GM18519 (cell line): ENCODE results near the gene MRPL2.
"Not testable (repeated sequence)": the region's sequence is repeated elsewhere in the genome, so short reads cannot be mapped to it uniquely, and the experiment has no call there.

Experiments
- ATAC-seq: cut with Tn5 transposase; IDR thresholded peaks from one replicate; pipeline ENCODE4 v1.9.1; 2021; ENCODE audit warnings: mild to moderate bottlenecking, moderate library complexity; ENCODE audit not compliant: unreplicated experiment, low FRiP score

The MRPL2 gene

GRCh38 chr6:43053545-43054205 is 5.6 kb downstream of the MRPL2 start, which contains the start of gene CUL7:
Gene CUL7 (minus strand): TSS chr6:43053851. CDS start chr6:43052788, 1,063 bp downstream.
- peak; percentile 72 for ATAC-seq

- no peak for ATAC-seq
Measured at GRCh38 chr6:43052842-43053544, 6.2 kb downstream of the MRPL2 start.

- ATAC-seq, result no peak
Measured at GRCh38 chr6:43052225-43052841, 6.9 kb downstream of the MRPL2 start.

DNA sequence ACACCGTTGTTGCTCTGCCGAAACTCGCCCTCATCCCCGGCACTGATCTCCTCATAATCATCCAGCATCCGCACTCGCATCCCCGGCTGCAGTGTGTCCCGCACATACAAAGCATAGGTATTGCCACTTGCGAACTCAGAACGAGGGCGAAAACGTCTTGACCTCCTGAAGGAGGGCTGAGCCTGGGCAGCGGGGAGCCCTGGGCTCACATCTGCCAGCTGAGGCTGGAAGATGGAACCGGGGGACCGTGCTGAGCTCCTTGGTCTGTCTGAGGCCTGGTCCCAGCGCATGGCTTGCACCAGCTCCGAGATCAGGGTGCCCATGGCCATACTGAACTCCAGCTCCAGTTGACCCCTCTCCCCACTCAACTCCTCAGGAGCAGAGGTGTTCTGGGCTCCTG is 8.3 kb downstream of the MRPL2 start:
- no peak for ATAC-seq

GRCh38 chr6:43047998-43048397 is 11.2 kb downstream of the MRPL2 start:
- no peak for ATAC-seq

DNA sequence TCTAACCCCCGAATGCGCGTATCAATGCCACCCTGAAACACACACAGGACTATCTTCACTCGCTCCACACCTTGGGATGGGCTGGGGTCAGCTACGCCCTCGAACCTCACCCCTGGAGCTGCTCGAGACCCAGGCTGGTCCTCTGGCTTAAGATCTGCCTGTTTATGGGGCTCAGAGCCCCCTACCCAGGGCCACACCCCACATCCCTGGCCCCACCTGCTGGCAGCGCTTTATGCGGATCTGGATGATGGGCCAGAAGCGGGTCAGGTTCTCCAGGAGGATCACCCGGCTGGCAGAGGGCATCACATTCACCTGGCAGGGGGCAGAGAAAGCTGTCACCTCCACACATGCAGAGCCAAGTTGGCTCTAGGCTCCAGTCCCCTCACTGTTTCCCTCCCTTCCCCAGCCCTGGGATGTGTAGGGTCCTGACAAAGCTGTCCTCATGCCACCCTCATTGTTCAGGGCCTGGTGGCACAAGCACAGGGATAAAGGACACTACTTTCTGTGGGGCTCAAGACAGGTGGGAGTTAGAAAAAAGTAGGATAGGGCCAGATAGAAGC is 13.8 kb downstream of the MRPL2 start:
- no peak for ATAC-seq

- no peak for ATAC-seq
Measured at GRCh38 chr6:43043310-43043709, 15.9 kb downstream of the MRPL2 start.

DNA sequence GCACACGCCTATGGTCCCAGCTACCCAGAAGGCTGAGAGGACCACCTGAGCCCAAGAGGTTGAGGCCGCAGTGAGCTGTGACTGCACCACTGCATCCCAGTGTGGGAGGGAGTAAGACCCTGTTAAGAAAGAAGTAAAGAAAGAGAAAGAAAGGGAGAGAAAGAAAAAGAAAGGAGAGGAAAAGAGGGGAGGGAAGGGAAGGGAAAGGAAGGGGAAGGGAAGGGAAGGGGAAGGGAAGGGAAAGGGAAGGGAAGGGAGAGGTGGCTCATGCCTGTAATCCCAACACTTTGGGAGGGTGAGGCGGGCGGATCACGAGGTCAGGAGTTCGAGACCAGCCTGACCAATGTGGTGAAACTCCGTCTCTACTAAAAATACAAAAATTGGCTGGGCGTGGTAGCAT is 17.8 kb downstream of the MRPL2 start:
- ATAC-seq, result not testable (repeated sequence)

DNA sequence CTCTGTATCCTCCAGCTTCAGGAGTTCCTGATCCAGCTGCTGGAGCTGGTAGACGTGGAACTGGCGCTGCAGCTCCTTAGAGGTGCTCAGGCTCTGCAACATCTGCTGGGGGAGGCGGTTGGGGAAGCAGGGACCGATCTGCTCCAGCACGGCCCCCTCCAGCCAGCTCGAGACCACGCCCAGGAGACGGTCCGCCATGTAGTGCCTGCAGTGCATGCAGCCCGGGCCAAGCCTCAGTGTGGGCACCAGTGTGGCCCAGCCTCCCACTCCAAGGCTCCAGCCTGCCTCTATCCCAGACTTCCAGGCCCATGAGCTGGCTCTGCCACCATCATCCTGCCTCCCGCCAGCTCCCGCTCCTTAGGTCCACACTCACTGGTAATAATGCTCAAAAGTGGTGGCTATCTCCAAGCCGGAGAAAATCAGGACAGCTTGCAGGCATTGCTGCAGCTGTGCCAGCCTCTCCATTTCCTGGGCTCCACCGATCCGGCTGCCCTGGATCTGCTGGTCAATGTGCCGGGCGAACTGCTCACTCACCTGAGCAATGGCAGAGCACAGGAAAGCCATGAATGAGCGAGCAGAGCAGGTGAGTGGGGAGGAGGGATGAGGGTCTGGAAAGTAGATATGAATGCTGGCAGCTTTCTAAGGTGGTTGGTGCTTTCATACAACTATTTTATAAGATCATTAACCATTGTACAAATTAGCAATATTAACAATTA is 18.5 kb downstream of the MRPL2 start:
- no peak for ATAC-seq

DNA sequence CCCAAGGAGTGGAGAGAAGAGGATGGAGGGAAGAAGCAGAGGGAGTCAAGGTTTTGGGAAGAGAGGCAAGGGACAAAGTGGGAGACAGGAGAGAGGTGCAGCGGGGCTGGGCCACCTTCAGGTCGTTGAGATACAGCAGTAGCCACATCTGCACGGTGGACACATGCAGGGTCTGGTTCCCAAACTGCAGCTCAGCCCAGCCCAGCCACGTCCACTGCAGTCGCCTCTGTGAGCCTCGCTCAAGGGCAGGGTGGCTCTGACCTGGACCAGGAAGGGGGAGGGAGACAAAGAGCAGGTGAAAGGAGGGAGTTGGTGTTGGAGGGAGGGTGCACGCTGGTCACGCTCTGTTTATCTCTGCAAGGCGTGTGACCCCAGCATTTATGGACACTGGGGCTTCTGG is 20.5 kb downstream of the MRPL2 start:
- ATAC-seq, result no peak

DNA sequence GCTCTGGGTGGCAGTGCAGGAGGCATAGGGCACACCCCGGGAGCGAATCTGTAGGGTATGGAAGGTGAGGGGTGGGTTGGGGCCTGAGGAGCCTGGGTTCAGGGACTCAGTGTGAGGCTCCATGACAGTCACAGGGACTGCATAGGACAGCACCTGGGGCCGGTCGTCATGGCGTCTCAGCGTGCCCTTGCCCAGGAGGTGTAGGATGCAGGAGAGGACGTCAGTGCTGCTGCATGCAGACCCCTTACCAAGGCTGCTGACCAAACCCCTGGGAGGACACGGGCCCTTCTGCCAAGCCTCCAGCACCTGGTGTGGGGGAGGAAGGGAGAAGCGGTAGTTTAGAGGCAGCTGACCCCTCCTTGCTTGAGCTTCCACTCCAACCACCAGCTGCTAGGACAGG is 21.5 kb downstream of the MRPL2 start:
- no peak for ATAC-seq

DNA sequence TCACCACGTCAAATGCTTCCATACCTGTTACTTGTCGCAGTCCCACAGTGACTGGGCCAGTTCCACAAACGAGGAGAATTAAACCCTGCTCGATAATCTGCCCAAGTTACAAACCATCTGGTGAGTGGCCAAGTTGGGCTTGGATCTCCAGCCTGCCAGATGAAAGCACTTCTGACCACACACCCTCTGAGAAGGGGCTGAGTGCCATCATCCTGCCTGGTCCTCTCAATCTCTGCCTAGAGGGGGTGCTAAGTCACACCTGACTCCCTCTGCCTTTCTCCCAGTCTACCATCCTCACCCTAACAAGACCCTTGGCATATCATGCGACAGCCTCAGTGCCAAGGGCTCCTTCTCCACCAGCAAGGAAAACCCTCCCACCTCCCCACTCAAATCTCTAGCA is 22.0 kb downstream of the MRPL2 start:
- ATAC-seq, result no peak

DNA sequence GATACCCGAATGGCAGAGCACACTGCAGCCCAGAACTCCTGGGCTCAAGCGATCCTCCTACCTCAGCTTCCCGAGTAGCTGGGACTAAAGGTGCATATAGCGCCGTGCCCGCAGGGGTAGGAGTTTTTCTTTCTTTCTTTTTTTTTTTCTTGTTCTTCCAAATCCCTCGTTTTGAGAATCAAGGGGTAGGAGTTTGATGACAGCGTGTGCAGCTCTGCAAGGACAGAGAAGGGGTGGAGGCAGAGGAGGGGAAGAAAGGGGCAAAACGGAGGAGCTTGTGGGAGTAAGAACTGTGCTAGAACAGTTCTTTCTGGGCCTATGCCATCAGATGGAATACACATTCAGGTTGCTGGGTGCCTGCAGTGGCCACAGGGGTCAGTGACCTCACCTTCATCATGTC is 22.5 kb downstream of the MRPL2 start:
- ATAC-seq, result no peak

DNA sequence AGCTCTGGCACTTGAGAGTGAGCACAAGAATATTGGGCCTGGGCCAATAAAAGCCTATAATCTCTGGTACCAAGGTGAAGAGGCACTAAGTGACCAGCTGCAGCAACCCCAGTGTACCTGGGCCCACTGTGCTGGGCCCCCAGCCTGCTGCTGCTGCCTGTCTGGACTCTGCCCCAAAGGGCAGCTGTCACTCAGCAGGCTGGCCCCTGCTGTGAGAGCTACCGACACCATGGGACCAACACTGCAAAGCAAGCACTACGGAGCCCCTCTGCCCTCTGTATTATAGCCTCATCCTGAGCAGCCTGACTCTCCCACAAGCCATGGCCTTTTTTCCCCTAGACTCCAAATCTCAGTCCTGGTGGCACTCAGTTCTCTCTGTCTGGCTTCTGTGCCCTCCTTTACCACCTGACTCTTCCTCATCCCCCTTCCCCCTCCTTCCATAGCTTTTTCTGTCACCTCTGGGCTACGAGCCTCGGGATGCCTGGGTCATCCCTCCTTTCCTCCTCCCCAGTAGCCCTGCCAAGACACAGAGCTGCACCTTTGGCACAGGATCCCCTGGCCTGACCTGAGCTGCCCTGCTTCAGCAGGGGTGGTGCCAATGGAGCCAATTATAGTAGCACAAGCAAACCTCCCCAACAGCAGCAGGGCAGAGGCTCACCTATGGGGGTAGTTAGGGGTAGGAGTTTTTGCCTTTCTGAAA is 23.6 kb downstream of the MRPL2 start:
- ATAC-seq, result no peak

DNA sequence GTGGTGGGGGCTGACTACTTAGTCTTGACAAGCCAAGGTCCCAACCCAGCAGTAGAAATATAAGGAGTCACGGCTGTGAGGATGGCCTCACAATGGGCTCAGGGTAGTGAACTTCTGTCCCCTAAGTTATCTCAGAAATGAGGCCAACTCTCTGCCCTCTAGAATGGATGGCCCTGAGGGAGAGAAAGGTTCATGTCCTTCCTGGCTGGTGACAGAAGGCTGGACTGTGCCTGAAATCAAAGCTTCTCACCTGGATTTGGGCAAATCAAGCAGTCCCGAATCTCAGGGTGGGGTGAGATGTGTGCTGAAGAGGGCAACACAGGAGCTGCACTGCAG is 25.1 kb downstream of the MRPL2 start:
- ATAC-seq, result no peak

GRCh38 chr6:43033496-43034189 is 25.6 kb downstream of the MRPL2 start:
- ATAC-seq, result no peak

DNA sequence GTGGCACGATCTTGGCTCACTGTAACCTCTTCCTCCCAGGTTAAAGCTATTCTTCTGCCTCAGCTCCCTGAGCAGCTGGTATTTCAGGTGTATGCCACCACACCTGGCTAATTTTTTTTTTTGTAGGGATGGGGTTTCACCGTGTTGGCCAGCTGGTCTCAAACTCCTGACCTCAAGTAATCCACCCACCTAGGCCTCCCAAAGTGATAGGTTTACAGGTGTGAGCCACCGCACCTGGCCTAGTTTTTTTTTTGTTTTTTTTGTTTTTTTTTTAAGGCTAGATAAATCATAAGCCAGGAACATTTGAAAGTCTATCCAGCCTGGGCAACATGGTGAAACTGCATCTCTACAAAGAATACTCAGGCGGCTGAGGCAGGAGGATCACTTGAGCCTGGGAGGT is 26.9 kb downstream of the MRPL2 start:
- ATAC-seq, result no peak

- no peak for ATAC-seq
Measured at GRCh38 chr6:43029120-43029519, 30.1 kb downstream of the MRPL2 start.

GRCh38 chr6:43026365-43026764 is 32.9 kb downstream of the MRPL2 start:
- no peak for ATAC-seq

- ATAC-seq, result no peak
Measured at GRCh38 chr6:43024436-43024835, 34.8 kb downstream of the MRPL2 start.
